ENCODE data around the gene CYGB. TPM values are rescaled to one million over a fixed set of nuclear protein-coding genes. Genes with fewer than 3 reads are reported as not detected.
A peak's percentile ranks its signal among the peaks of the same experiment; 100 is the strongest.

CYGB gene
- total RNA-seq, 2 experiments from 2014 or later, result not detected

GRCh38 chr17:76558198-76559095 lies 20.9 kb upstream of the CYGB start:
- peak; percentile 62 for DNase-seq
- Mint-ChIP-seq H3K36me3 (peaks cover 54% of the 10 kb centered on the region), H3K4me3 (peak overlapping the region; percentile 97), H3K27me3 (no peaks in the 10 kb centered on the region), H3K4me1 (ENCODE audit: low read depth) (peaks cover 57% of the 10 kb centered on the region), H3K27ac (peak overlapping the region; percentile 99), H3K9me3 (no peaks in the 10 kb centered on the region)
- ChIA-PET CTCF (interaction anchor here (0.7 to 7.8 kb wide), 19 partner anchors 8 to 176 kb away, joined by 3 to 74 read pairs (median 5); partner anchors contain the start of genes PRCD and ST6GALNAC1), POLR2A (interaction anchor here (0.5 to 2.9 kb wide), 12 partner anchors 8 to 178 kb away, joined by 3 to 18 read pairs (median 4); partner anchors contain the start of genes SRSF2 and ST6GALNAC2)
- intact Hi-C loops (cut with micrococcal nuclease), result loop anchor here (5.0 kb wide), 1 partner anchor 169 kb away; the partner anchor contains the start of genes JMJD6 and METTL23

- Mint-ChIP-seq H3K27me3 (no peaks in the 10 kb centered on the region), H3K27ac (peak overlapping the region; percentile 99), H3K36me3 (peaks cover 46% of the 10 kb centered on the region), H3K9me3 (no peaks in the 10 kb centered on the region), H3K4me3 (peak overlapping the region; percentile 97), H3K4me1 (ENCODE audit: low read depth) (peaks cover 48% of the 10 kb centered on the region)
- CTCF ChIA-PET, result interaction anchor here (0.7 to 7.8 kb wide), 23 partner anchors 9 to 177 kb away, joined by 3 to 74 read pairs (median 5); partner anchors contain the start of genes PRCD, ST6GALNAC1 and ST6GALNAC2
- POLR2A ChIA-PET, result interaction anchor here (0.7 to 2.9 kb wide), 19 partner anchors 9 to 293 kb away, joined by 3 to 18 read pairs (median 3); partner anchors contain the start of genes PRPSAP1, SRSF2, ST6GALNAC2 and UBALD2
- peak; percentile 96 for DNase-seq
- intact Hi-C loops (cut with micrococcal nuclease), result loop anchor here (1.0 to 5.0 kb wide), 3 partner anchors 42 to 170 kb away; partner anchors contain the start of genes JMJD6 and METTL23
These were observed 20.1 kb upstream of the CYGB start for GRCh38 chr17:76557368-76558197.

GRCh38 chr17:76556765-76557367 lies 19.4 kb upstream of the CYGB start:
- Mint-ChIP-seq H3K4me1 (ENCODE audit: low read depth) (peaks cover 43% of the 10 kb centered on the region), H3K4me3 (peak overlapping the region; percentile 97), H3K27me3 (no peaks in the 10 kb centered on the region), H3K27ac (peak overlapping the region; percentile 99), H3K9me3 (no peaks in the 10 kb centered on the region), H3K36me3 (peaks cover 43% of the 10 kb centered on the region)
- intact Hi-C loops (cut with micrococcal nuclease), result loop anchor here (1.0 to 5.0 kb wide), 3 partner anchors 42 to 170 kb away; partner anchors contain the start of genes JMJD6 and METTL23
- ChIA-PET POLR2A (interaction anchor here (0.7 to 2.9 kb wide), 13 partner anchors 10 to 292 kb away, joined by 3 to 18 read pairs (median 3); partner anchors contain the start of genes PRPSAP1, SRSF2, ST6GALNAC2 and UBALD2), CTCF (interaction anchor here (0.7 to 7.8 kb wide), 15 partner anchors 10 to 161 kb away, joined by 3 to 74 read pairs (median 6); partner anchors contain the start of gene ST6GALNAC2)
- DNase-seq, result peak; percentile 53

GRCh38 chr17:76554131-76554530 lies 16.6 kb upstream of the CYGB start:
- H3K36me3 Mint-ChIP-seq, result peaks cover 19% of the 10 kb centered on the region
- H3K27me3 Mint-ChIP-seq, result no peaks in the 10 kb centered on the region
- no peak overlapping the region for H3K4me3 Mint-ChIP-seq
- ChIA-PET CTCF (interaction anchor here (1.4 to 7.8 kb wide), 2 partner anchors 31 to 69 kb away, joined by 3 to 74 read pairs; no protein-coding TSS in a partner anchor), POLR2A (no interaction called here)
- no peak overlapping the region for H3K27ac Mint-ChIP-seq
- H3K9me3 Mint-ChIP-seq, result no peaks in the 10 kb centered on the region
- DNase-seq, result no peak
- intact Hi-C loops (cut with micrococcal nuclease), result no loop called here
- peaks cover 18% of the 10 kb centered on the region for H3K4me1 Mint-ChIP-seq (ENCODE audit: low read depth)

GRCh38 chr17:76553178-76553908 lies 15.8 kb upstream of the CYGB start:
- POLR2A ChIA-PET, result no interaction called here
- intact Hi-C loops (cut with micrococcal nuclease), result no loop called here
- Mint-ChIP-seq H3K27ac (no peak overlapping the region), H3K36me3 (peaks cover 11% of the 10 kb centered on the region), H3K4me1 (ENCODE audit: low read depth) (peaks cover 12% of the 10 kb centered on the region), H3K27me3 (no peaks in the 10 kb centered on the region), H3K9me3 (no peaks in the 10 kb centered on the region), H3K4me3 (no peak overlapping the region)
- CTCF ChIA-PET, result interaction anchor here (0.8 to 7.8 kb wide), 3 partner anchors 30 to 70 kb away, joined by 3 to 74 read pairs (median 3); no protein-coding TSS in a partner anchor
- no peak for DNase-seq

GRCh38 chr17:76551685-76552084 lies 14.2 kb upstream of the CYGB start:
- no peaks in the 10 kb centered on the region for H3K27me3 Mint-ChIP-seq
- ChIA-PET CTCF (no interaction called here), POLR2A (no interaction called here)
- no peak overlapping the region for H3K27ac Mint-ChIP-seq
- H3K4me1 Mint-ChIP-seq (ENCODE audit: low read depth), result peaks cover 7% of the 10 kb centered on the region
- intact Hi-C loops (cut with micrococcal nuclease), result no loop called here
- no peaks in the 10 kb centered on the region for H3K36me3 Mint-ChIP-seq
- DNase-seq, result no peak
- no peak overlapping the region for H3K4me3 Mint-ChIP-seq
- no peaks in the 10 kb centered on the region for H3K9me3 Mint-ChIP-seq

- Mint-ChIP-seq H3K27me3 (no peaks in the 10 kb centered on the region), H3K27ac (no peak overlapping the region), H3K36me3 (no peaks in the 10 kb centered on the region), H3K9me3 (no peaks in the 10 kb centered on the region), H3K4me3 (no peak overlapping the region), H3K4me1 (ENCODE audit: low read depth) (peaks cover 3% of the 10 kb centered on the region)
- intact Hi-C loops (cut with micrococcal nuclease), result no loop called here
- no peak for DNase-seq
- ChIA-PET POLR2A (no interaction called here), CTCF (interaction anchor here (1.1 kb wide), 1 partner anchor 73 kb away, joined by 3 read pairs; no protein-coding TSS in a partner anchor)
These were observed 13.5 kb upstream of the CYGB start for GRCh38 chr17:76550712-76551615.

GRCh38 chr17:76549539-76549938 lies 12.0 kb upstream of the CYGB start:
- POLR2A ChIA-PET, result interaction anchor here (1.0 kb wide), 1 partner anchor 93 kb away, joined by 3 read pairs; no protein-coding TSS in a partner anchor
- no peak overlapping the region for H3K27ac Mint-ChIP-seq

GRCh38 chr17:76549215-76549518 lies 11.7 kb upstream of the CYGB start:
- intact Hi-C loops (cut with micrococcal nuclease), result no loop called here
- H3K9me3 Mint-ChIP-seq, result no peaks in the 10 kb centered on the region
- no peak overlapping the region for H3K4me3 Mint-ChIP-seq
- peaks cover 2% of the 10 kb centered on the region for H3K27me3 Mint-ChIP-seq
- H3K4me1 Mint-ChIP-seq (ENCODE audit: low read depth), result no peaks in the 10 kb centered on the region
- ChIA-PET POLR2A (interaction anchor here (1.0 kb wide), 1 partner anchor 93 kb away, joined by 3 read pairs; no protein-coding TSS in a partner anchor), CTCF (interaction anchor here (0.8 to 1.1 kb wide), 2 partner anchors 9 to 74 kb away, joined by 3 to 4 read pairs; no protein-coding TSS in a partner anchor)
- no peak overlapping the region for H3K27ac Mint-ChIP-seq
- H3K36me3 Mint-ChIP-seq, result no peaks in the 10 kb centered on the region
- DNase-seq, result no peak

More at GRCh38 chr17:76549539-76549938, 12.0 kb upstream of the CYGB start:
- DNase-seq, result no peak
- Mint-ChIP-seq H3K27me3 (peaks cover 2% of the 10 kb centered on the region), H3K4me1 (ENCODE audit: low read depth) (no peaks in the 10 kb centered on the region), H3K36me3 (no peaks in the 10 kb centered on the region), H3K4me3 (no peak overlapping the region), H3K9me3 (no peaks in the 10 kb centered on the region)
- CTCF ChIA-PET, result interaction anchor here (0.6 to 1.1 kb wide), 3 partner anchors 74 to 628 kb away, joined by 3 to 4 read pairs (median 4); no protein-coding TSS in a partner anchor
- intact Hi-C loops (cut with micrococcal nuclease), result no loop called here

Measured in activated CD4-positive, alpha-beta memory T cell treated with anti-CD3 and anti-CD28 coated beads for 36 hours (primary cell).